Thyroid gland (tissue), 4 donors: ENCODE results near the gene DNAH8. TPM values are rescaled to one million over a fixed set of nuclear protein-coding genes. Genes with fewer than 3 reads are reported as not detected.

Source experiments
- DNase-seq, 2 donors: peaks; one replicate each; pipeline ENCODE4 v3.0.0-alpha.2; 2019
- H3K27ac ChIP-seq, 3 donors: fragments of 200-600 bp; sonication (generic); 1 replicate in 2 of 3; 2 replicates in 1 of 3; pipeline ENCODE4 v1.5.1; 2016 to 2019; ENCODE audit warnings: mild to moderate bottlenecking in 1 of 3, moderate library complexity in 1 of 3
- H3K27me3 ChIP-seq: fragments of 200-600 bp; sonication (generic); one replicate; pipeline ENCODE4 v1.5.1; 2019
- H3K36me3 ChIP-seq, 2 donors: fragments of 200-600 bp; sonication (generic); one replicate each; pipeline ENCODE4 v1.5.1; 2016 to 2019
- H3K4me1 ChIP-seq, 2 donors: fragments of 200-600 bp; sonication (generic); one replicate each; pipeline ENCODE4 v1.5.1; 2017 to 2019
- H3K4me3 ChIP-seq, 3 donors: fragments of 200-600 bp; sonication (generic); replicated peaks in 1 of 3; 1 replicate in 2 of 3; 2 replicates in 1 of 3; pipeline ENCODE4 v1.5.1; 2016; ENCODE audit warnings: mild to moderate bottlenecking in 1 of 3
- H3K9me3 ChIP-seq: fragments of 200-600 bp; sonication (generic); one replicate; pipeline ENCODE4 v1.5.1; 2017
- POLR2A ChIP-seq, 2 donors: fragments of 450-650 bp; IDR thresholded peaks; one replicate each; pipeline ENCODE4 v1.6.1; 2017; ENCODE audit warnings: antibody characterized with exemption in 2 of 2, mild to moderate bottlenecking in 2 of 2, moderate library complexity in 1 of 2
- WGBS, 2 donors: methylation state at CpG; one replicate each; pipeline ENCODE4 v1.1.5; 2017; 5-methylcytosine and 5-hydroxymethylcytosine counted together
- intact Hi-C: fragments of 100-400 bp; cut with DNase I; formaldehyde crosslinking; loops from one replicate; pipeline ENCODE4 v1.15.1; 2023
- total RNA-seq, 4 donors: library from RNA; depleted of rRNA; stranded (reverse); fragments of >200 nt; gene quantifications; one replicate each; pipeline ENCODE4 v1.2.3, GENCODE V29; 2016
- TF ChIP-seq, protein P1 (sequence below), 6 experiments: fragments of 200-600 bp in 3 of 6; fragments of 450-650 bp in 3 of 6; sonication (generic) in 3 of 6; IDR thresholded peaks; one replicate each; pipeline ENCODE4 v1.5.1; 2016 to 2019; ENCODE audit warnings: antibody characterized with exemption in 6 of 6, mild to moderate bottlenecking in 2 of 6, inconsistent platforms in 1 of 6, moderate library complexity in 1 of 6

Gene DNAH8
- total RNA-seq, 4 donors from 2014 or later = 0.04 to 4.8 (median 0.12) TPM

DNA sequence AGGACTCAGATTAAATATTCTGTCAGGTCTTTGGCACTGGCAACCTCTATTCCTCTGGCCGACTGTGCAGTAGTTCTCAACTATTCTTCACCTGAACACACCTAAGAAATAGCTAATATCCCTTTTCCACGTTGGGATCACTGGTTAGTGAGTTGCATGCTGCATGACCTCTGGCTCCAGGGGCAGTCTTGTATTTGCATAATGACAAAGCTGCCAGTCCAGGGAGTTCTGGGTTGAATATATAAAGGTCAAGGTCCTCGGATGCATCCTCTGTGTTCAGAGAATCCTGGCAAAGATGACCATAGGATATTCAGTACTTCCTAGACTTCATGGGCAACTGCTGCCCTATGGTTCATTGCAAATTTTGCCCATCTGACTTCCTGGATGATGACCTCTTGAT, 131.2 kb downstream of the DNAH8 start:
- Histone ChIP-seq H3K9me3 (no peaks in the 10 kb centered on the region), H3K4me3 (no peak overlapping the region), H3K36me3 (no peaks in the 10 kb centered on the region), H3K27me3 (no peaks in the 10 kb centered on the region), H3K27ac (no peak overlapping the region), H3K4me1 (no peaks in the 10 kb centered on the region)
- WGBS, 2 donors = 78 to 83% methylated on average over 3 of the region's 3 CpGs
- TF ChIP-seq, protein P1, sequence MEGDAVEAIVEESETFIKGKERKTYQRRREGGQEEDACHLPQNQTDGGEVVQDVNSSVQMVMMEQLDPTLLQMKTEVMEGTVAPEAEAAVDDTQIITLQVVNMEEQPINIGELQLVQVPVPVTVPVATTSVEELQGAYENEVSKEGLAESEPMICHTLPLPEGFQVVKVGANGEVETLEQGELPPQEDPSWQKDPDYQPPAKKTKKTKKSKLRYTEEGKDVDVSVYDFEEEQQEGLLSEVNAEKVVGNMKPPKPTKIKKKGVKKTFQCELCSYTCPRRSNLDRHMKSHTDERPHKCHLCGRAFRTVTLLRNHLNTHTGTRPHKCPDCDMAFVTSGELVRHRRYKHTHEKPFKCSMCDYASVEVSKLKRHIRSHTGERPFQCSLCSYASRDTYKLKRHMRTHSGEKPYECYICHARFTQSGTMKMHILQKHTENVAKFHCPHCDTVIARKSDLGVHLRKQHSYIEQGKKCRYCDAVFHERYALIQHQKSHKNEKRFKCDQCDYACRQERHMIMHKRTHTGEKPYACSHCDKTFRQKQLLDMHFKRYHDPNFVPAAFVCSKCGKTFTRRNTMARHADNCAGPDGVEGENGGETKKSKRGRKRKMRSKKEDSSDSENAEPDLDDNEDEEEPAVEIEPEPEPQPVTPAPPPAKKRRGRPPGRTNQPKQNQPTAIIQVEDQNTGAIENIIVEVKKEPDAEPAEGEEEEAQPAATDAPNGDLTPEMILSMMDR (IDR thresholded peaks at IDR 0.05) = no peak
- no peak for TF ChIP-seq POLR2A (IDR thresholded peaks at IDR 0.05)
- intact Hi-C loops = no loop called here
- DNase-seq = no peak

DNA sequence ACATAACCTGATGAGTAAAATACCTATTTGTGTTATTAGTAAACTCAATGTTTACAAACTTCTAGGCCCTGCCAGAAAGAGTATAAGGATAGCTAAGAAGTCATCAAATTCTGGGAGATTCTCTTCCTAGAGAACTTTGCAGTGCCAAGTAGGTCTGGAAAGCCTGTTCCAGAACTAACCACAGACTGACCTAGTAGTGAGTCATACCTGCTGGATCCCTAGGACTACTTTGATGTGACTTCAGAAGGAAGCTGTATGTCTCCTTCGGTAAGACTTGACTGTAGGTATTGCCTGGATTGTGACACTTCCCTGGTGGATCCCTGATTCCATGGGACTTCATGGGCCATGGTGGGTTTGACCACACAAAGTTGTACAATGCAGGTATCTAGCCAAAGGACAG, 131.7 kb downstream of the DNAH8 start:
- no peak overlapping the region for H3K4me3 ChIP-seq
- WGBS, 2 donors = 88% methylated on average over 1 of the region's 1 CpG
- no peaks in the 10 kb centered on the region for H3K27me3 ChIP-seq
- intact Hi-C loops = no loop called here
- H3K27ac ChIP-seq = no peak overlapping the region
- H3K36me3 ChIP-seq = no peaks in the 10 kb centered on the region
- no peaks in the 10 kb centered on the region for H3K4me1 ChIP-seq
- DNase-seq = no peak
- TF ChIP-seq, protein P1 (IDR thresholded peaks at IDR 0.05) = no peak
- no peak for TF ChIP-seq POLR2A (IDR thresholded peaks at IDR 0.05)
- no peaks in the 10 kb centered on the region for H3K9me3 ChIP-seq

DNA sequence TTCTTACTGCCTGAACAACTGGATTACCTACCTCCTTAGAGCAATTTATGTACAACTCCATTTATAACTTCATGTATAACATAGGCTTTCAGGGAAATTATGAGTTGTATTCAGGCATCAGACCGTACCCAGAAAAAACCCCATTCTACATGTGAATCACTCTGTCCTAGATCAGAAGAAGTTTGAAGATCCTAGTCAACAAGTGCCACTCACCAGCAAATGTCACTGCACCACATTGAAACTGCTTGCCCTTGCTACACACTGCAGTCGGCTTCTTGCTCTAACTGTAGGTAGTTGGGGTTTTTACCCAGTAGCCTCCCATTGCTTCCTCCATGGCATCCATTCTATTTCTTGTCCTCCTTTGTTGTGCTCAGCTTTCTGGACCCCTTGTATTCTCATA, 132.4 kb downstream of the DNAH8 start:
- Histone ChIP-seq H3K9me3 (no peaks in the 10 kb centered on the region), H3K4me1 (no peaks in the 10 kb centered on the region), H3K4me3 (no peak overlapping the region), H3K36me3 (no peaks in the 10 kb centered on the region), H3K27ac (no peak overlapping the region), H3K27me3 (no peaks in the 10 kb centered on the region)
- WGBS, 2 donors = 92 to 93% methylated on average over 2 of the region's 2 CpGs
- TF ChIP-seq POLR2A (IDR thresholded peaks at IDR 0.05) = no peak
- TF ChIP-seq, protein P1 (IDR thresholded peaks at IDR 0.05) = no peak
- intact Hi-C loops = no loop called here
- no peak for DNase-seq

DNA sequence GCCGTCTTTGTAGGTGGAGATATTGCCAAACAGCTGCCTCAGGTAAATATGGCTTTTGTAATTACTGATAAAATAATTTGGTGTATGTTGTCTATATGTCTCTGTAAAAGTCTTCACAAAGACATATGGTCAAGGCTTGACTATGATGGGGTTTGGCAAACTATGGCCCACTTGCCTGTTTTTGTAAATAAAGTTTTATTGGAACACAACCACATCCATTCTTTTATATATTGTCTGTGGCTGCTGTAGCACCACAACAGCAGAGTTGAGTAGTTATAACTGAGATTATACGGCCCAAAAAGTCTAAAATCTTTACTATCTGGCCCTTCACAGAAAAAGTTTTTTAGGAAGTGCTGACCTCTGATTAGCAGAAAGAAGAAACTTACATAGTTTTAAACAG, 133.6 kb downstream of the DNAH8 start:
- no peak for TF ChIP-seq POLR2A (IDR thresholded peaks at IDR 0.05)
- TF ChIP-seq, protein P1 (IDR thresholded peaks at IDR 0.05) = no peak
- Histone ChIP-seq H3K27ac (no peak overlapping the region), H3K27me3 (no peaks in the 10 kb centered on the region), H3K4me3 (no peak overlapping the region), H3K4me1 (no peaks in the 10 kb centered on the region), H3K36me3 (no peaks in the 10 kb centered on the region), H3K9me3 (no peaks in the 10 kb centered on the region)
- 92 to 95% methylated on average over 2 of the region's 2 CpGs for WGBS, 2 donors
- DNase-seq = no peak
- intact Hi-C loops = no loop called here

DNA sequence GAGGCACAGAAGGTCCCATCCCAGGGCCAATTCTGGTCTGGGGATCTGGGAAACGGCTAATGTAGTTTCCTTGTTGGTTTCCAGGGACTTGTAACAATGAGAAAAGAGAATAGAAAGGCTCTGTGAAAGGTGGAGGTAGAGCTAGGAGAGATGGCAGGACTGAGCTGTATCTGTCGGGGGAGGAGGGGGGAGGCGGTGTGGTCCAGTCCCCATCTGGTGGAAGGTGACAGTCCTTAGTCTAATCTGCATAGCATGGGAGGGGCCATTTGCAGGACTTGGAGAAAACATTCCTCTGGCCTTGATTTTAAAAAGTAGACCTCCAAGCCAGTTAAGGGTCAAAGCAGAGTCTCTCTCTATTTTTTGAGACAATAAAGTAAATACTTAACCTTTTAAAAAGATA, 137.1 kb downstream of the DNAH8 start:
- Histone ChIP-seq H3K4me3 (no peak overlapping the region), H3K27ac (no peak overlapping the region), H3K4me1 (no peaks in the 10 kb centered on the region), H3K9me3 (no peaks in the 10 kb centered on the region), H3K36me3 (no peaks in the 10 kb centered on the region), H3K27me3 (no peaks in the 10 kb centered on the region)
- TF ChIP-seq, protein P1 (IDR thresholded peaks at IDR 0.05) = no peak
- no peak for TF ChIP-seq POLR2A (IDR thresholded peaks at IDR 0.05)
- intact Hi-C loops = no loop called here
- WGBS, 2 donors = 69 to 79% methylated on average over 3 of the region's 3 CpGs
- no peak for DNase-seq
